ENCODE results near the gene SOX5. TPM values are rescaled to one million over a fixed set of nuclear protein-coding genes. Genes with fewer than 3 reads are reported as not detected.

The SOX5 gene
- total and polyA plus RNA-seq, 2 of the 8 experiments (the other 6 are each of a cell fraction or from before 2014, with no cell fraction given) = 2.2 to 2.6 TPM

GRCh38 chr12:23581913-23582312 lies 367.6 kb downstream of the SOX5 start:
- no peak overlapping the region for H3K18ac ChIP-seq (ENCODE audit: extremely low read depth, low read length)
- H4K20me1 ChIP-seq (replicated peaks in 1 of 2; ENCODE audit: control insufficient read depth in 1 of 2, insufficient read depth in 2 of 2, low read length in 2 of 2) = no peaks in the 10 kb centered on the region
- 92% methylated on average over 3 of the region's 3 CpGs; no CpG with 5 or more reads in 1 of the 2 experiments for WGBS, 2 experiments (ENCODE audit: extremely low coverage in 1 of 2, insufficient coverage in 1 of 2, insufficient read length in 1 of 2, insufficient replicate concordance in 2 of 2, low coverage in 1 of 2, low lambda C conversion rate in 2 of 2, missing lambda C conversion rate in 1 of 2)
- TF ChIP-seq TAF7 (optimal IDR thresholded peaks at IDR 0.05; ENCODE audit: borderline replicate concordance, low read depth, low read length) (no peak), SRF (IDR thresholded peaks at IDR 0.05; ENCODE audit: low read depth, low read length) (peak; percentile 59; the same call in 1 of the 2 replicates), RXRA (IDR thresholded peaks at IDR 0.05; ENCODE audit: insufficient read depth, low read depth, low read length) (no peak)
- no peaks in the 10 kb centered on the region for H3K79me1 ChIP-seq (ENCODE audit: low read depth, low read length)
- H2AFZ ChIP-seq (ENCODE audit: low read length) = no peak overlapping the region
- H2BK5ac ChIP-seq (ENCODE audit: low read depth, low read length) = no peak overlapping the region
- H2BK15ac ChIP-seq (ENCODE audit: low read length) = no peak overlapping the region
- ChIA-PET POLR2A (ENCODE audit: partially characterized antibody) (interaction anchor here (0.5 to 0.7 kb wide), 2 partner anchors 13 to 77 kb away, joined by 3 to 4 read pairs; no protein-coding TSS in a partner anchor), CTCF (ENCODE audit: partially characterized antibody) (interaction anchor here (1.0 kb wide), 1 partner anchor 127 kb away, joined by 4 read pairs; no protein-coding TSS in a partner anchor)
- no peak overlapping the region for H2AK5ac ChIP-seq (ENCODE audit: low read depth, low read length)
- H3K36me3 ChIP-seq (ENCODE audit: control insufficient read depth in 2 of 4, insufficient read depth in 4 of 4, low read length in 3 of 4) = no peaks in the 10 kb centered on the region
- no peak overlapping the region for H2BK120ac ChIP-seq (replicated peaks; ENCODE audit: low read depth, low read length)
- H4K8ac ChIP-seq (ENCODE audit: extremely low read depth, insufficient read depth, low read length) = no peak overlapping the region
- no peak overlapping the region for H3K4me3 ChIP-seq (ENCODE audit: extremely low read depth in 1 of 4, insufficient read depth in 2 of 4, low read depth in 3 of 4, low read length in 4 of 4)
- no peaks in the 10 kb centered on the region for H3K9me3 ChIP-seq (ENCODE audit: insufficient read depth in 2 of 2, low read depth in 1 of 2, low read length in 1 of 2)
- no peak overlapping the region for H3K4ac ChIP-seq (replicated peaks; ENCODE audit: insufficient read length, low read depth, low read length)
- no peaks in the 10 kb centered on the region for H3K79me2 ChIP-seq (ENCODE audit: control insufficient read depth in 1 of 2, insufficient read depth in 2 of 2, low read length in 2 of 2)
- H2BK20ac ChIP-seq (ENCODE audit: low read length) = no peak overlapping the region
- H3K23ac ChIP-seq (ENCODE audit: insufficient read length) = no peak overlapping the region
- no peak overlapping the region for H3K56ac ChIP-seq (replicated peaks; ENCODE audit: insufficient read length, low read depth, low read length)
- H3K9ac ChIP-seq (replicated peaks in 1 of 4; ENCODE audit: extremely low read depth in 1 of 4, low read depth in 3 of 4, low read length in 3 of 4) = no peak overlapping the region
- H3K4me2 ChIP-seq (ENCODE audit: insufficient read depth in 1 of 2, low read depth in 2 of 2, low read length in 2 of 2) = no peak overlapping the region
- H3K23me2 ChIP-seq (ENCODE audit: low read depth, low read length) = no peaks in the 10 kb centered on the region; the same call in 1 of the 2 replicates
- no peak overlapping the region for H3K14ac ChIP-seq (ENCODE audit: insufficient read length)
- peaks cover 0 to 10% (median 6%) of the 10 kb centered on the region in 4 experiments; a peak in 6 of 7 replicates for H3K4me1 ChIP-seq (replicated peaks in 1 of 4; ENCODE audit: control insufficient read depth in 3 of 4, insufficient read depth in 4 of 4, low read length in 3 of 4)
- no peak for DNase-seq (ENCODE audit: low read depth in 1 of 2, low spot score in 2 of 2)
- H2BK12ac ChIP-seq (ENCODE audit: low read depth, low read length) = no peak overlapping the region
- no peaks in the 10 kb centered on the region for H3K27me3 ChIP-seq (replicated peaks in 1 of 4; ENCODE audit: control insufficient read depth in 3 of 4, extremely low read depth in 1 of 4, insufficient read depth in 3 of 4, low read length in 3 of 4)
- no peak for FAIRE-seq
- H4K91ac ChIP-seq (replicated peaks; ENCODE audit: insufficient read length, low read length) = no peak overlapping the region
- no peak overlapping the region for H4K5ac ChIP-seq (ENCODE audit: insufficient read length, low read depth, low read length)
- H3K27ac ChIP-seq (ENCODE audit: low read depth, low read length) = 0 out of 2 replicates have a peak overlapping the region, but pooled peaks have one; percentile 35
